Endodermal cell (in vitro differentiated cells): ENCODE data around the gene ST7. TPM values are rescaled to one million over a fixed set of nuclear protein-coding genes. Genes with fewer than 3 reads are reported as not detected.

Experiments
- DNase-seq: peaks from one replicate; pipeline ENCODE4 v3.0.0-alpha.2; 2017
- H3K27ac ChIP-seq: 2 replicates; pipeline ENCODE4 v1.5.1; 2013; ENCODE audit warnings: mild to moderate bottlenecking, low read depth, low read length, moderate library complexity
- H3K27me3 ChIP-seq: 2 replicates; pipeline ENCODE4 v1.6.1; 2013; ENCODE audit warnings: mild to moderate bottlenecking, low read length, moderate library complexity; ENCODE audit not compliant: insufficient read depth, control insufficient read depth, poor library complexity, severe bottlenecking
- H3K36me3 ChIP-seq: 2 replicates; pipeline ENCODE4 v1.7.0; 2013; ENCODE audit warnings: mild to moderate bottlenecking, low read length, moderate library complexity; ENCODE audit not compliant: control insufficient read depth, insufficient read depth
- H3K4me1 ChIP-seq: one replicate; pipeline ENCODE4 v1.7.0; 2013; ENCODE audit warnings: low read length; ENCODE audit not compliant: control insufficient read depth, insufficient read depth
- H3K4me3 ChIP-seq: 2 replicates; pipeline ENCODE4 v1.5.1; 2013; ENCODE audit warnings: mild to moderate bottlenecking, low read length, moderate library complexity
- H3K9ac ChIP-seq: 2 replicates; pipeline ENCODE4 v1.6.1; 2013; ENCODE audit warnings: mild to moderate bottlenecking, low read length, moderate library complexity; ENCODE audit not compliant: poor library complexity, severe bottlenecking; ENCODE audit errors: extremely low read depth
- H3K9me3 ChIP-seq: 2 replicates; pipeline ENCODE4 v1.6.1; 2013; ENCODE audit warnings: mild to moderate bottlenecking, low read length, moderate library complexity; ENCODE audit not compliant: control insufficient read depth
- H3K27ac Mint-ChIP-seq: 2 replicates; pipeline ENCODE4 v1.8.0; 2020; ENCODE audit warnings: mixed read lengths
- H3K27me3 Mint-ChIP-seq: 2 replicates; pipeline ENCODE4 v1.8.0; 2021; ENCODE audit warnings: mild to moderate bottlenecking, mixed read lengths; ENCODE audit not compliant: insufficient read depth
- H3K36me3 Mint-ChIP-seq: 2 replicates; pipeline ENCODE4 v1.8.0; 2020; ENCODE audit warnings: low read depth, mixed read lengths
- H3K4me1 Mint-ChIP-seq: 2 replicates; pipeline ENCODE4 v1.8.0; 2020; ENCODE audit warnings: mixed read lengths
- H3K4me3 Mint-ChIP-seq: 2 replicates; pipeline ENCODE4 v1.8.0; 2020; ENCODE audit warnings: mild to moderate bottlenecking, moderate library complexity, mixed read lengths
- H3K9me3 Mint-ChIP-seq: 2 replicates; pipeline ENCODE4 v1.8.0; 2020; ENCODE audit warnings: mild to moderate bottlenecking, mixed read lengths
- WGBS, 2 experiments: methylation state at CpG; one replicate each; pipeline versions ENCODE4 v1.1.5 to v1.1.7; 2013; ENCODE audit warnings: missing lambda C conversion rate in 2 of 2, mixed read lengths in 1 of 2; ENCODE audit not compliant: insufficient coverage in 1 of 2, insufficient read length in 1 of 2; 5-methylcytosine and 5-hydroxymethylcytosine counted together
- total RNA-seq, 2 donors: library from RNA; stranded (reverse); fragmentation: NEBNext Ultra II Directional in 1 of 2; extraction: Animal tissue kit (Norgen Biotek cat#: 25700) in 1 of 2; gene quantifications; 2 replicates in 1 of 2; 3 replicates in 1 of 2; pipeline ENCODE4 v1.2.1, GENCODE V29; 2021
- TF ChIP-seq, protein P1 (sequence below): fragments of 200-600 bp; sonication (generic); conservative IDR thresholded peaks from 2 replicates; pipeline ENCODE4 v1.5.0; 2021; ENCODE audit warnings: antibody characterized with exemption, mild to moderate bottlenecking

ST7 gene
- total RNA-seq, 2 donors from 2014 or later, result 6.4 to 8.9 TPM

DNA sequence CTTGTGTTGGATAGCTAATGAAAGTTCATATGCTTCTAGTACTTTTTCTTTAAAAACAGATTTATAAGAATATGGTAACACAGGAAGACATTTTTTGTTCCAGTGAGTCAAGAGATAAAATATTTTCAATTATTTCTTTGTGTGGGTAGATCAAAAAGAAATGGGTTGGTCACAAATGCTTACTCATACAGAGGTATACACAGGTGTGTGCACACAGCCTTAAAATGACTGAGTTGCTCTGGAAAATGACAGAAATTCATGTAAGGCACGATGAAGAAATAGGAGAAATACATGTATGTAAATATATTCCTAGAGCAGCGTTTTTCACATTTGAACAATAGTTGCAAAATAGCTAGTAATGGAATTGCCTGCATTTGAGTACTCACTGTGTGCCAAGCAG is 66.0 kb downstream of the ST7 start:
- Histone ChIP-seq H3K4me3 (no peak overlapping the region), H3K27me3 (peaks cover 62% of the 10 kb centered on the region), H3K27ac (peak overlapping the region; percentile 99), H3K4me1 (peaks cover 7% of the 10 kb centered on the region), H3K36me3 (no peaks in the 10 kb centered on the region), H3K9ac (no peak overlapping the region), H3K9me3 (no peaks in the 10 kb centered on the region)
- TF ChIP-seq, protein P1, sequence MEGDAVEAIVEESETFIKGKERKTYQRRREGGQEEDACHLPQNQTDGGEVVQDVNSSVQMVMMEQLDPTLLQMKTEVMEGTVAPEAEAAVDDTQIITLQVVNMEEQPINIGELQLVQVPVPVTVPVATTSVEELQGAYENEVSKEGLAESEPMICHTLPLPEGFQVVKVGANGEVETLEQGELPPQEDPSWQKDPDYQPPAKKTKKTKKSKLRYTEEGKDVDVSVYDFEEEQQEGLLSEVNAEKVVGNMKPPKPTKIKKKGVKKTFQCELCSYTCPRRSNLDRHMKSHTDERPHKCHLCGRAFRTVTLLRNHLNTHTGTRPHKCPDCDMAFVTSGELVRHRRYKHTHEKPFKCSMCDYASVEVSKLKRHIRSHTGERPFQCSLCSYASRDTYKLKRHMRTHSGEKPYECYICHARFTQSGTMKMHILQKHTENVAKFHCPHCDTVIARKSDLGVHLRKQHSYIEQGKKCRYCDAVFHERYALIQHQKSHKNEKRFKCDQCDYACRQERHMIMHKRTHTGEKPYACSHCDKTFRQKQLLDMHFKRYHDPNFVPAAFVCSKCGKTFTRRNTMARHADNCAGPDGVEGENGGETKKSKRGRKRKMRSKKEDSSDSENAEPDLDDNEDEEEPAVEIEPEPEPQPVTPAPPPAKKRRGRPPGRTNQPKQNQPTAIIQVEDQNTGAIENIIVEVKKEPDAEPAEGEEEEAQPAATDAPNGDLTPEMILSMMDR, result no peak
- DNase-seq, result no peak
- Mint-ChIP-seq H3K27ac (no peak overlapping the region), H3K36me3 (no peaks in the 10 kb centered on the region), H3K9me3 (no peaks in the 10 kb centered on the region), H3K4me3 (no peak overlapping the region), H3K27me3 (peaks cover 21% of the 10 kb centered on the region), H3K4me1 (peaks cover 12% of the 10 kb centered on the region)
- WGBS, 2 experiments, result 92 to 100% methylated on average over 1 to 2 of the region's 2 CpGs

DNA sequence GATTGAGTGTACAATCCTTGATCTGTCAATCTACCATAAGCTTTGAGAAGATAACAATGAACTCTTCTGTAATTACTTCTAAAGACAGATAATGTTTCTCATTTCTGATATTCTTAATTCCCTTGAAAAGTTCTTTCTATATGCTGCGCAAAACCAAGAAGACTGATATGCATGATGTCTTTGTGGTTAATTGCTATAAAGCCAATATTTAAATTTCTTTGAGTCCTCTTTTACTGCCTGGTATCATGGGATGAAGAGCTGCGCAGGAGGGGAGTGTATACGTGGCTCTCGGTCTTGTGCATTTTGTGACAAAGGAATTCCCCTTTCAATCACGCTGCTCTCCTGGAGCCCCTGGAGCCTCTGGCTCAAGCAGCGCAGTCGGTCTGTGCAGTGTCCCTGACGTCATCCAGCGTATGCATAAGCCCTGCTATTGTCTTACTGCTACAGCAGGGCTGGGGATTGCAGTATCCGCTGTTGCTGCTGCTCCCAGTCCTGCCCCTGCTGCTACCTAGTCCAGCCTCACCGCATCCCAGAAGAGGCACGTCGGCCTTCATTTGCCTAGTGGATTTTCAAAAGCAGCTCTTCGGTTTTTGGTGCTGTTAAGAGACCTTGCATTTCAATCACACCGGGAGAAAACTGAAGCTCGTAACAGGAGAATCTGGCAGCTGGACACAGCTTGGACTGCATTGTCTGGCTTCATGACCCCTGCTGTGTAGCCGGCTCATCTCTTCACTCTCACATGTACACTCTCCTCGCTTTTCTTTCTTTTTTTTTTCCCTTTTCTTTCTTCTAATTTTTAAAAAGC is 66.7 kb downstream of the ST7 start:
- H3K27ac Mint-ChIP-seq, result no peak overlapping the region
- Histone ChIP-seq H3K27ac (peak overlapping the region; percentile 99), H3K4me1 (peaks cover 7% of the 10 kb centered on the region), H3K9ac (peak overlapping the region; percentile 26), H3K27me3 (peaks cover 55% of the 10 kb centered on the region), H3K36me3 (no peaks in the 10 kb centered on the region), H3K9me3 (no peaks in the 10 kb centered on the region), H3K4me3 (no peak overlapping the region)
- peaks cover 18% of the 10 kb centered on the region for H3K27me3 Mint-ChIP-seq
- no peaks in the 10 kb centered on the region for H3K9me3 Mint-ChIP-seq
- peaks cover 12% of the 10 kb centered on the region for H3K4me1 Mint-ChIP-seq
- H3K36me3 Mint-ChIP-seq, result no peaks in the 10 kb centered on the region
- DNase-seq, result peak; percentile 63
- H3K4me3 Mint-ChIP-seq, result no peak overlapping the region
- TF ChIP-seq, protein P1, result no peak
- WGBS, 2 experiments, result 35 to 44% methylated on average over 13 to 18 of the region's 18 CpGs

DNA sequence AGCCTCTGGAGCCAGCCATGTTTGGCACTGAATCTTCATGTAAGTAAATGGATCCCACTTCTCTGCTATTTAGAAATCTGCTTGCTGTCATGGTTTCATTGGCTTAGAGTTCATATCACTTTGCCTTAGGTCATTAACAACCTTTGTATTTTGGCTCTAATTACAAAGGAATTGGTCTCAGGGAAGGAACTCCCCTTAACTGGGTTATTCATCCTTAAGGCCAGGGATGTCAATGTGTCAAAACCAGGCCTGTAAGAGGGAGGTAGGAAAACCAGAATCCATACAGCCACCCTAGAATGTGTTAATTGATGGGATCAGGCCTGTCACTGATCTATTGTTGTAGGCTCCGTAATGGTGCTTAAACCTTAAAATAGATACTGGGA is 67.3 kb downstream of the ST7 start:
- H3K27me3 Mint-ChIP-seq, result peaks cover 12% of the 10 kb centered on the region
- Histone ChIP-seq H3K27ac (peak overlapping the region; percentile 99), H3K27me3 (peaks cover 49% of the 10 kb centered on the region), H3K9ac (no peak overlapping the region), H3K36me3 (no peaks in the 10 kb centered on the region), H3K4me3 (no peak overlapping the region), H3K4me1 (peaks cover 7% of the 10 kb centered on the region), H3K9me3 (no peaks in the 10 kb centered on the region)
- TF ChIP-seq, protein P1, result no peak
- peaks cover 10% of the 10 kb centered on the region for H3K4me1 Mint-ChIP-seq
- H3K36me3 Mint-ChIP-seq, result no peaks in the 10 kb centered on the region
- no peaks in the 10 kb centered on the region for H3K9me3 Mint-ChIP-seq
- WGBS, 2 experiments, result 19% methylated on average over 1 of the region's 1 CpG; no CpG with 5 or more reads in 1 of the 2 experiments
- DNase-seq, result no peak
- no peak overlapping the region for H3K27ac Mint-ChIP-seq
- H3K4me3 Mint-ChIP-seq, result no peak overlapping the region
